NT2/D1 (cell line): ENCODE data around the gene GAS6.

Experiments used
- YY1 ChIP-seq: IDR thresholded peaks from 2 replicates; pipeline ENCODE4 v1.6.1; 2011; ENCODE audit not compliant: insufficient read length, insufficient read depth
- ZNF274 ChIP-seq: IDR thresholded peaks from 2 replicates; pipeline ENCODE4 v1.6.1; 2011; ENCODE audit warnings: mild to moderate bottlenecking, low read depth, low read length

DNA sequence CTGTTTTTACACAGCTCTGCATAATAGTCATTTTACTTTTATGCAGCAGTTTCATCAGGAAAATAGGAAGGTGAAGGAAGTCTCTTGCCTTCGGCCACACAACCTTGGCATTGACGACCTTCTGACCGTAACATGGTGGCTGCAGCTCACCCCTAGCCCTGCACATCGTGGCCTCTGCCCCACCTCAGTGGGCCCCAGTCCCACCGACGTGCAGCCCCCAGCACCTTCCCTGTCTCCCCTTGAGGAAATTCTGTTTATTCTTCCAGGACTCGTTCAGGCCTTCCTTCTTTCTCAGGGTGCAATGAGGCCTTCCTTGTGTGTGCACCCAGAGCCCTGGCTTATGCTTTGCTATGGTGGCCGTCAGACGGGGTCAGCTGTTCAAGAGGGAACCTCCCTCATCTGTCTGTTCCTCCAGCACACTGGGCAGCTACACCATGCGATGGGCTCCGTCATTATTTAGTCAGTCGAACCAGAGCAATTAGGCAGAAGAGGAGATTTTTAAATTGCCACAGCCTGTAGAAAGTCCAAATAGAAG lies 71.6 kb downstream of the GAS6 start:
- TF ChIP-seq ZNF274 (no peak), YY1 (no peak)
